ENCODE results near the gene NRP1.

Gene NRP1

DNA sequence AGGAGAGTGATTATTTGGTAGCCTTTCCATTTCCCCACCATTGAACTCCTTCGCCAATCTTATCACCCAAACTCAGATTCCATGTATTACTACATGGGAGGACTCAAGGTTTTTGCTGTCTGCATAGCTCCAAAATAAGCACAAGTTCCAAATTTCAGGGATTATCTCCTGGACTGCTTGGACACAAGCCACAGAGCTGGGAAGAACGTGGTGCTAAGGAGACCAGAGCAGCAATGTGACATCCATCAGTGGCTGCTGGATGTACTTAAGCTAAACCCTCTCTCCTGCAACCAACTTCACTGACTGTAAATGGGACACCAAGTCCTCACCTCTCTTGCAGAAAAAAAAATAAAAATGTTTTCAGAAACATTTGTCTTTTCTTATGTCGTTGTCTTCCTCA is 56.3 kb downstream of the NRP1 start:
- no peak overlapping the region for H3K27ac ChIP-seq (ENCODE audit: low read length)
- DNase-seq, result no peak
- no peak overlapping the region for H2AFZ ChIP-seq (ENCODE audit: low read length)
- no peaks in the 10 kb centered on the region for H3F3A ChIP-seq (ENCODE audit: insufficient read depth, low read length)
- H4K20me1 ChIP-seq (ENCODE audit: insufficient read depth, low read length), result no peaks in the 10 kb centered on the region
- TF ChIP-seq EZH2phosphoT487 (IDR thresholded peaks at IDR 0.05; ENCODE audit: low read length) (no peak), EZH2 (optimal IDR thresholded peaks at IDR 0.05; ENCODE audit: low read depth, low read length) (no peak)
- TF ChIP-seq, protein P1, sequence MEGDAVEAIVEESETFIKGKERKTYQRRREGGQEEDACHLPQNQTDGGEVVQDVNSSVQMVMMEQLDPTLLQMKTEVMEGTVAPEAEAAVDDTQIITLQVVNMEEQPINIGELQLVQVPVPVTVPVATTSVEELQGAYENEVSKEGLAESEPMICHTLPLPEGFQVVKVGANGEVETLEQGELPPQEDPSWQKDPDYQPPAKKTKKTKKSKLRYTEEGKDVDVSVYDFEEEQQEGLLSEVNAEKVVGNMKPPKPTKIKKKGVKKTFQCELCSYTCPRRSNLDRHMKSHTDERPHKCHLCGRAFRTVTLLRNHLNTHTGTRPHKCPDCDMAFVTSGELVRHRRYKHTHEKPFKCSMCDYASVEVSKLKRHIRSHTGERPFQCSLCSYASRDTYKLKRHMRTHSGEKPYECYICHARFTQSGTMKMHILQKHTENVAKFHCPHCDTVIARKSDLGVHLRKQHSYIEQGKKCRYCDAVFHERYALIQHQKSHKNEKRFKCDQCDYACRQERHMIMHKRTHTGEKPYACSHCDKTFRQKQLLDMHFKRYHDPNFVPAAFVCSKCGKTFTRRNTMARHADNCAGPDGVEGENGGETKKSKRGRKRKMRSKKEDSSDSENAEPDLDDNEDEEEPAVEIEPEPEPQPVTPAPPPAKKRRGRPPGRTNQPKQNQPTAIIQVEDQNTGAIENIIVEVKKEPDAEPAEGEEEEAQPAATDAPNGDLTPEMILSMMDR (IDR thresholded peaks at IDR 0.05; ENCODE audit: low read length), result no peak
- H3K9me3 ChIP-seq (replicated peaks; ENCODE audit: insufficient read depth, low read length), result no peaks in the 10 kb centered on the region
- H3K9ac ChIP-seq (ENCODE audit: low read length), result no peak overlapping the region
- no peaks in the 10 kb centered on the region for H3K36me3 ChIP-seq (replicated peaks; ENCODE audit: insufficient read depth, low read length)
- no peaks in the 10 kb centered on the region for H3K9me2 ChIP-seq (replicated peaks; ENCODE audit: insufficient read depth, low read length)
- H3K4me1 ChIP-seq (ENCODE audit: low read length), result no peaks in the 10 kb centered on the region
- H3K4me3 ChIP-seq (ENCODE audit: low read length), result no peak overlapping the region
- H3K27me3 ChIP-seq (replicated peaks; ENCODE audit: insufficient read depth, low read length), result no peaks in the 10 kb centered on the region
- H3K79me2 ChIP-seq (ENCODE audit: low read length), result no peaks in the 10 kb centered on the region
- no peak overlapping the region for H3K4me2 ChIP-seq (ENCODE audit: low read depth, low read length)

DNA sequence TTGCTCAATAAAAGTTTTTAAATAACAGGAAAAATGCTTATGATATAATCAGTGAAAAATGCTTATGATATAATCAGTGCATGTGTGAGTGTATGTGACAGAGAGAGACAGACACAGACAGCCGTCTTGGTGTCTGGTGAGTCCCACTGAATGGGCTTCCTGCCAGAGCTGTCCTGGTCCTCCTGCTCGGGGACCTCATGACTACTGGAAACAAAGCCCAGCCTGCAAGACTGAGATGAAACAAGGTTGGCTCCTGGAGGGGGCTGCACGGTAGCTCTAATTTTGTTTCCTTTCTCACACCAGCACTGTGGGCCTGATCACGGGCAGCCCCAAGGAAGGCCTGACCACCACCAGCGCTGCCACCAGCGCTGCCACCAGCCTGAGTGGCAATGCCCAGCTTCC is 57.3 kb downstream of the NRP1 start:
- Histone ChIP-seq H3K27ac (ENCODE audit: low read length) (no peak overlapping the region), H3K4me3 (ENCODE audit: low read length) (no peak overlapping the region), H2AFZ (ENCODE audit: low read length) (no peak overlapping the region), H3K4me2 (ENCODE audit: low read depth, low read length) (no peak overlapping the region), H3K9ac (ENCODE audit: low read length) (no peak overlapping the region), H4K20me1 (ENCODE audit: insufficient read depth, low read length) (no peaks in the 10 kb centered on the region), H3F3A (ENCODE audit: insufficient read depth, low read length) (no peaks in the 10 kb centered on the region), H3K9me3 (replicated peaks; ENCODE audit: insufficient read depth, low read length) (no peaks in the 10 kb centered on the region), H3K4me1 (ENCODE audit: low read length) (no peaks in the 10 kb centered on the region), H3K27me3 (replicated peaks; ENCODE audit: insufficient read depth, low read length) (no peaks in the 10 kb centered on the region), H3K9me2 (replicated peaks; ENCODE audit: insufficient read depth, low read length) (no peaks in the 10 kb centered on the region), H3K36me3 (replicated peaks; ENCODE audit: insufficient read depth, low read length) (no peaks in the 10 kb centered on the region), H3K79me2 (ENCODE audit: low read length) (no peaks in the 10 kb centered on the region)
- no peak for TF ChIP-seq EZH2 (optimal IDR thresholded peaks at IDR 0.05; ENCODE audit: low read depth, low read length)
- TF ChIP-seq, protein P1 (IDR thresholded peaks at IDR 0.05; ENCODE audit: low read length), result no peak
- TF ChIP-seq EZH2phosphoT487 (IDR thresholded peaks at IDR 0.05; ENCODE audit: low read length), result no peak
- DNase-seq, result no peak

DNA sequence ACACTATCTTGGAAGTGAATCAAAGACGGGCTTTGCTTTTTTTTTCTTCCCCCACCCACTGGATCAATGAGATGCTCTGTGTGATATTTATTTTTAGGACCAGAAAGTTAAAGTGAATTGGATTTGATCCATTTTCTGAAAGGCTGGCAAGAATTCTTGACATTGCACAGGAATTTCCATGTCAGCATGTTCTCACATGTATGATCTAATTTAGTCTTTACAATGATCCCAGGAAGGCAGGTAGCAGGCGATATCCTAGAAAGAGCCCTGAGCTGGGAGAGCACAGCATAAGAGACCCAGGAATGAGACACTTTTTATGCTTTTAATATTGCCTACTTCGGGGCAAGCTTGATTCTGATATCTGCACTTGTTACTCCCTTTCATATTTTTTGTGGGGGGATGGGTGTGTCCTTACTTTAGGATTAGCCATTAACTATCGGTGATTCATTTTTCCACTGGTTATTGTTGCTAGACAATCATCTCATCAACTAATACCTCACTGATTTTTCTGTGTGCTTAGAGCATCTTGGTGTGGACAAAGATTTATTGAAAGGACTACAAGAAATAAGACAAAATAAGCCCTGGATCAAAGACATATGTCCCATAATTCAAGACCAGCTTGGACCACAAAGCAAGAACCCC is 58.1 kb downstream of the NRP1 start:
- no peak overlapping the region for H3K4me3 ChIP-seq (ENCODE audit: low read length)
- H3K4me2 ChIP-seq (ENCODE audit: low read depth, low read length), result no peak overlapping the region
- TF ChIP-seq EZH2 (optimal IDR thresholded peaks at IDR 0.05; ENCODE audit: low read depth, low read length) (no peak), EZH2phosphoT487 (IDR thresholded peaks at IDR 0.05; ENCODE audit: low read length) (no peak)
- TF ChIP-seq, protein P1 (IDR thresholded peaks at IDR 0.05; ENCODE audit: low read length), result no peak
- H3K9ac ChIP-seq (ENCODE audit: low read length), result no peak overlapping the region
- no peak for DNase-seq
- H3K9me2 ChIP-seq (replicated peaks; ENCODE audit: insufficient read depth, low read length), result no peaks in the 10 kb centered on the region
- no peaks in the 10 kb centered on the region for H3K36me3 ChIP-seq (replicated peaks; ENCODE audit: insufficient read depth, low read length)
- no peaks in the 10 kb centered on the region for H3F3A ChIP-seq (ENCODE audit: insufficient read depth, low read length)
- H3K4me1 ChIP-seq (ENCODE audit: low read length), result no peaks in the 10 kb centered on the region
- no peaks in the 10 kb centered on the region for H3K9me3 ChIP-seq (replicated peaks; ENCODE audit: insufficient read depth, low read length)
- H2AFZ ChIP-seq (ENCODE audit: low read length), result no peak overlapping the region
- no peaks in the 10 kb centered on the region for H3K79me2 ChIP-seq (ENCODE audit: low read length)
- no peaks in the 10 kb centered on the region for H3K27me3 ChIP-seq (replicated peaks; ENCODE audit: insufficient read depth, low read length)
- H4K20me1 ChIP-seq (ENCODE audit: insufficient read depth, low read length), result no peaks in the 10 kb centered on the region
- H3K27ac ChIP-seq (ENCODE audit: low read length), result no peak overlapping the region
